ENCODE measurements around the gene AFMID.

DNA sequence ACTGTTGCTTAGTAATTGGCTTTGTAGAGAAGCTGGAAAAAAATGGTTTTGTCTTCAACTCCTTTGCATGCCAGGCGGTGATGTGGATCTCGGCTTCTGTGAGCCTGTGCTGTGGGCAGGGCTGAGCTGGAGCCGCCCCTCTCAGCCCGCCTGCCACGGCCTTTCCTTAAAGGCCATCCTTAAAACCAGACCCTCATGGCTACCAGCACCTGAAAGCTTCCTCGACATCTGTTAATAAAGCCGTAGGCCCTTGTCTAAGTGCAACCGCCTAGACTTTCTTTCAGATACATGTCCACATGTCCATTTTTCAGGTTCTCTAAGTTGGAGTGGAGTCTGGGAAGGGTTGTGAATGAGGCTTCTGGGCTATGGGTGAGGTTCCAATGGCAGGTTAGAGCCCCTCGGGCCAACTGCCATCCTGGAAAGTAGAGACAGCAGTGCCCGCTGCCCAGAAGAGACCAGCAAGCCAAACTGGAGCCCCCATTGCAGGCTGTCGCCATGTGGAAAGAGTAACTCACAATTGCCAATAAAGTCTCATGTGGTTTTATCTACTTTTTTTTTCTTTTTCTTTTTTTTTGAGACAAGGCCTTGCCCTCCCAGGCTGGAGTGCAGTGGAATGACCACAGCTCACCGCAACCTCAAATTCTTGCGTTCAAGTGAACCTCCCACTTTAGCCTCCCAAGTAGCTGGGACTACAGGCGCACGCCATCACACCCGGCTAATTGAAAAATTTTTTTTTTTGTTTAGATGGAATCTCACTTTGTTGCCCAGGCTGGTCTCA, 38.1 kb downstream of the AFMID start:
- TF ChIP-seq ZNF565 (CRISPR knock-in tag; conservative IDR thresholded peaks at IDR 0.05; ENCODE audit: low read depth), result no peak
- no peak for TF ChIP-seq ZNF70 (CRISPR knock-in tag; IDR thresholded peaks at IDR 0.05)
- no peak for TF ChIP-seq ZFP3 (CRISPR knock-in tag; IDR thresholded peaks at IDR 0.05)
- no peak for TF ChIP-seq TCF4 (CRISPR knock-in tag; IDR thresholded peaks at IDR 0.05; ENCODE audit: borderline replicate concordance)
- no peak for TF ChIP-seq ZFP30 (CRISPR knock-in tag; IDR thresholded peaks at IDR 0.05)
- TF ChIP-seq RARB (CRISPR knock-in tag; IDR thresholded peaks at IDR 0.05), result no peak
- no peak for TF ChIP-seq CSDC2 (CRISPR knock-in tag; IDR thresholded peaks at IDR 0.05)
- TF ChIP-seq TSHZ2 (CRISPR knock-in tag; IDR thresholded peaks at IDR 0.05), result no peak

All from SK-N-SH treated with all-trans-retinoic acid at 6 μM for 48 hours (cell line).